ENCODE data around the gene EIF3M. TPM values are rescaled to one million over a fixed set of nuclear protein-coding genes. Genes with fewer than 3 reads are reported as not detected.

The EIF3M gene
- total and polyA plus RNA-seq, 2 of the 8 experiments (the other 6 are each of a cell fraction or from before 2014, with no cell fraction given) = 302 to 444 TPM

- Histone ChIP-seq H2BK12ac (ENCODE audit: low read depth, low read length) (no peak overlapping the region), H4K5ac (ENCODE audit: insufficient read length, low read depth, low read length) (no peak overlapping the region), H3K23me2 (ENCODE audit: low read depth, low read length) (no peaks in the 10 kb centered on the region), H2BK20ac (ENCODE audit: low read length) (no peak overlapping the region), H3K36me3 (ENCODE audit: control insufficient read depth in 2 of 4, insufficient read depth in 4 of 4, low read length in 3 of 4) (no peaks in the 10 kb centered on the region), H3K18ac (ENCODE audit: extremely low read depth, low read length) (no peak overlapping the region), H2BK120ac (replicated peaks; ENCODE audit: low read depth, low read length) (no peak overlapping the region), H3K27ac (ENCODE audit: low read depth, low read length) (no peak overlapping the region), H3K23ac (ENCODE audit: insufficient read length) (no peak overlapping the region), H4K8ac (ENCODE audit: extremely low read depth, insufficient read depth, low read length) (no peak overlapping the region), H2AK5ac (ENCODE audit: low read depth, low read length) (no peak overlapping the region), H3K4me1 (replicated peaks in 1 of 4; ENCODE audit: control insufficient read depth in 3 of 4, insufficient read depth in 4 of 4, low read length in 3 of 4) (no peaks in the 10 kb centered on the region), H3K4me3 (ENCODE audit: extremely low read depth in 1 of 4, insufficient read depth in 2 of 4, low read depth in 3 of 4, low read length in 4 of 4) (no peak overlapping the region), H3K4me2 (ENCODE audit: insufficient read depth in 1 of 2, low read depth in 2 of 2, low read length in 2 of 2) (no peak overlapping the region), H3K9ac (replicated peaks in 1 of 4; ENCODE audit: extremely low read depth in 1 of 4, low read depth in 3 of 4, low read length in 3 of 4) (no peak overlapping the region), H4K20me1 (replicated peaks in 1 of 2; ENCODE audit: control insufficient read depth in 1 of 2, insufficient read depth in 2 of 2, low read length in 2 of 2) (no peaks in the 10 kb centered on the region), H3K14ac (ENCODE audit: insufficient read length) (no peak overlapping the region), H3K9me3 (ENCODE audit: insufficient read depth in 2 of 2, low read depth in 1 of 2, low read length in 1 of 2) (no peaks in the 10 kb centered on the region), H2BK5ac (ENCODE audit: low read depth, low read length) (no peak overlapping the region), H3K79me2 (ENCODE audit: control insufficient read depth in 1 of 2, insufficient read depth in 2 of 2, low read length in 2 of 2) (no peaks in the 10 kb centered on the region), H4K91ac (replicated peaks; ENCODE audit: insufficient read length, low read length) (no peak overlapping the region), H3K79me1 (ENCODE audit: low read depth, low read length) (no peaks in the 10 kb centered on the region), H3K27me3 (replicated peaks in 1 of 4; ENCODE audit: control insufficient read depth in 3 of 4, extremely low read depth in 1 of 4, insufficient read depth in 3 of 4, low read length in 3 of 4) (no peaks in the 10 kb centered on the region), H2AFZ (ENCODE audit: low read length) (peak overlapping the region; percentile 9; the same call in 1 of the 2 replicates), H3K56ac (replicated peaks; ENCODE audit: insufficient read length, low read depth, low read length) (no peak overlapping the region), H2BK15ac (ENCODE audit: low read length) (no peak overlapping the region), H3K4ac (replicated peaks; ENCODE audit: insufficient read length, low read depth, low read length) (no peak overlapping the region)
- FAIRE-seq (no peak), DNase-seq (ENCODE audit: low read depth in 1 of 2, low spot score in 2 of 2) (no peak)
- ChIA-PET CTCF (ENCODE audit: partially characterized antibody) (interaction anchor here (1.0 to 2.5 kb wide), 4 partner anchors 9 to 229 kb away, joined by 3 to 8 read pairs (median 4); no protein-coding TSS in a partner anchor), POLR2A (ENCODE audit: partially characterized antibody) (no interaction called here)
- 82 to 100% methylated on average over 1 to 10 of the region's 10 CpGs for WGBS, 2 experiments (ENCODE audit: extremely low coverage in 1 of 2, insufficient coverage in 1 of 2, insufficient read length in 1 of 2, insufficient replicate concordance in 2 of 2, low coverage in 1 of 2, low lambda C conversion rate in 2 of 2, missing lambda C conversion rate in 1 of 2)
- no peak for TF ChIP-seq NANOG (IDR thresholded peaks at IDR 0.05; ENCODE audit: insufficient read depth, low read depth, low read length, poor library complexity, severe bottlenecking)
- TF ChIP-seq TAF7 (optimal IDR thresholded peaks at IDR 0.05; ENCODE audit: borderline replicate concordance, low read depth, low read length) = no peak
- no peak for TF ChIP-seq EP300 (IDR thresholded peaks at IDR 0.05; ENCODE audit: borderline replicate concordance in 1 of 2, low read depth in 2 of 2, low read length in 2 of 2)
- no peak for TF ChIP-seq TBP (IDR thresholded peaks at IDR 0.05; ENCODE audit: low read depth, low read length)
- TF ChIP-seq SIRT6 (IDR thresholded peaks at IDR 0.05; ENCODE audit: low read length) = no peak
- no peak for TF ChIP-seq POLR2AphosphoS5 (IDR thresholded peaks at IDR 0.05; ENCODE audit: low read depth, low read length)
- TF ChIP-seq KDM5A (IDR thresholded peaks at IDR 0.05; ENCODE audit: low read length) = no peak
- no peak for TF ChIP-seq EZH2 (IDR thresholded peaks at IDR 0.05; ENCODE audit: low read depth, low read length, severe bottlenecking)
- no peak for TF ChIP-seq KDM4A (IDR thresholded peaks at IDR 0.05; ENCODE audit: low read depth, low read length, severe bottlenecking)
- TF ChIP-seq RBBP5 (IDR thresholded peaks at IDR 0.05; ENCODE audit: borderline replicate concordance, low read depth, low read length) = no peak
- TF ChIP-seq BRCA1 (IDR thresholded peaks at IDR 0.05; ENCODE audit: low read depth, low read length) = no peak
- no peak for TF ChIP-seq NRF1 (IDR thresholded peaks at IDR 0.05; ENCODE audit: low read depth, low read length)
- TF ChIP-seq SP2 (IDR thresholded peaks at IDR 0.05; ENCODE audit: low read length) = no peak
- no peak for TF ChIP-seq SIX5 (IDR thresholded peaks at IDR 0.05; ENCODE audit: low read depth, low read length)
These were observed 20.6 kb upstream of the EIF3M start for GRCh38 chr11:32562839-32563599.

Data from H1 (cell line).